ENCODE data around the gene RNU6-1. TPM values are rescaled to one million over a fixed set of nuclear protein-coding genes. Genes with fewer than 3 reads are reported as not detected.

RNU6-1 gene
- total RNA-seq, 1 donor = not detected

DNA sequence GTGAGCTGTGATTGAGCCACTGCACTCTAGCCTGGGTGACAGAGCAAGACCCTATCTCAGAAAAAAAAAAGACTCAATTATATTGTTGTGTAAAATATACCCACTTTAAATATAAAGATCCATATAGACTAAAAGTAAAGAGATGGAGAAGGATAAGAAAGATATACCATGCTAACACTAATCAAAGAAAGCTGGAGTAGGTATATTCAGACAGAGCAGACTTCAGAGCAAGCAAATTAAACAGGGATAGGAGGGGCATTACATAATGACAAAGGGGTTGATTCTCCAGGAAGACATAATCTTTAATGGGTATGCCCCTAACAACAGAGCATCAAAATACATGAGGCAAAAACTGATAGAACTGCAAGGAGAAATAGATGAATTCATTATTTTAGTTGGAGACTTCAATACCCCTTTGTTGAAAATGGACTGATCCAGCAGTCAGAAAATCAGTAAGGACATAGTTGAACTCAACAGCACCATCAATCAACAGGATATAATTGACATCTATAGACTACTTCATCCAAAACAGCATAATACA lies 31.1 kb upstream of the RNU6-1 start:
- TF ChIP-seq, protein P1, sequence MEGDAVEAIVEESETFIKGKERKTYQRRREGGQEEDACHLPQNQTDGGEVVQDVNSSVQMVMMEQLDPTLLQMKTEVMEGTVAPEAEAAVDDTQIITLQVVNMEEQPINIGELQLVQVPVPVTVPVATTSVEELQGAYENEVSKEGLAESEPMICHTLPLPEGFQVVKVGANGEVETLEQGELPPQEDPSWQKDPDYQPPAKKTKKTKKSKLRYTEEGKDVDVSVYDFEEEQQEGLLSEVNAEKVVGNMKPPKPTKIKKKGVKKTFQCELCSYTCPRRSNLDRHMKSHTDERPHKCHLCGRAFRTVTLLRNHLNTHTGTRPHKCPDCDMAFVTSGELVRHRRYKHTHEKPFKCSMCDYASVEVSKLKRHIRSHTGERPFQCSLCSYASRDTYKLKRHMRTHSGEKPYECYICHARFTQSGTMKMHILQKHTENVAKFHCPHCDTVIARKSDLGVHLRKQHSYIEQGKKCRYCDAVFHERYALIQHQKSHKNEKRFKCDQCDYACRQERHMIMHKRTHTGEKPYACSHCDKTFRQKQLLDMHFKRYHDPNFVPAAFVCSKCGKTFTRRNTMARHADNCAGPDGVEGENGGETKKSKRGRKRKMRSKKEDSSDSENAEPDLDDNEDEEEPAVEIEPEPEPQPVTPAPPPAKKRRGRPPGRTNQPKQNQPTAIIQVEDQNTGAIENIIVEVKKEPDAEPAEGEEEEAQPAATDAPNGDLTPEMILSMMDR (IDR thresholded peaks at IDR 0.05; ENCODE audit: insufficient read depth, low read depth, low read length) = no peak

GRCh38 chr15:67869701-67870100 lies 29.9 kb upstream of the RNU6-1 start:
- TF ChIP-seq, protein P1 (IDR thresholded peaks at IDR 0.05; ENCODE audit: insufficient read depth, low read depth, low read length) = no peak
- no peak overlapping the region for H3K4me3 ChIP-seq (ENCODE audit: low read depth, low read length)
- DNase-seq (ENCODE audit: low read depth) = no peak

More for the DNA sequence above, 31.1 kb upstream of the RNU6-1 start:
- H3K4me3 ChIP-seq (ENCODE audit: low read depth, low read length) = no peak overlapping the region
- no peak for DNase-seq (ENCODE audit: low read depth)

- H3K4me3 ChIP-seq (ENCODE audit: low read depth, low read length) = no peak overlapping the region
- DNase-seq (ENCODE audit: low read depth) = no peak
- TF ChIP-seq, protein P1 (IDR thresholded peaks at IDR 0.05; ENCODE audit: insufficient read depth, low read depth, low read length) = no peak
Measured at GRCh38 chr15:67865766-67866165, 25.9 kb upstream of the RNU6-1 start.

- no peak overlapping the region for H3K4me3 ChIP-seq (ENCODE audit: low read depth, low read length)
- DNase-seq (ENCODE audit: low read depth) = no peak
- TF ChIP-seq, protein P1 (IDR thresholded peaks at IDR 0.05; ENCODE audit: insufficient read depth, low read depth, low read length) = no peak
Measured at GRCh38 chr15:67865331-67865730, 25.5 kb upstream of the RNU6-1 start.

- peak; percentile 78 for DNase-seq (ENCODE audit: low read depth)
Measured at GRCh38 chr15:67863442-67863987, 23.7 kb upstream of the RNU6-1 start.

GRCh38 chr15:67862750-67863441 lies 23.1 kb upstream of the RNU6-1 start:
- no peak overlapping the region for H3K4me3 ChIP-seq (ENCODE audit: low read depth, low read length)
- DNase-seq (ENCODE audit: low read depth) = no peak
- TF ChIP-seq, protein P1 (IDR thresholded peaks at IDR 0.05; ENCODE audit: insufficient read depth, low read depth, low read length) = no peak

More at GRCh38 chr15:67863442-67863987, 23.7 kb upstream of the RNU6-1 start:
- peak overlapping the region; percentile 56 for H3K4me3 ChIP-seq (ENCODE audit: low read depth, low read length)
- TF ChIP-seq, protein P1 (IDR thresholded peaks at IDR 0.05; ENCODE audit: insufficient read depth, low read depth, low read length) = peak; percentile 93

Data from fibroblast of villous mesenchyme (primary cell).